ENCODE data around the gene DMRT1. TPM values are rescaled to one million over a fixed set of nuclear protein-coding genes. Genes with fewer than 3 reads are reported as not detected.

The DMRT1 gene
- total and polyA plus RNA-seq, 2 donors (not counting 1 experiment from before 2014, with no cell fraction given) = not detected

DNA sequence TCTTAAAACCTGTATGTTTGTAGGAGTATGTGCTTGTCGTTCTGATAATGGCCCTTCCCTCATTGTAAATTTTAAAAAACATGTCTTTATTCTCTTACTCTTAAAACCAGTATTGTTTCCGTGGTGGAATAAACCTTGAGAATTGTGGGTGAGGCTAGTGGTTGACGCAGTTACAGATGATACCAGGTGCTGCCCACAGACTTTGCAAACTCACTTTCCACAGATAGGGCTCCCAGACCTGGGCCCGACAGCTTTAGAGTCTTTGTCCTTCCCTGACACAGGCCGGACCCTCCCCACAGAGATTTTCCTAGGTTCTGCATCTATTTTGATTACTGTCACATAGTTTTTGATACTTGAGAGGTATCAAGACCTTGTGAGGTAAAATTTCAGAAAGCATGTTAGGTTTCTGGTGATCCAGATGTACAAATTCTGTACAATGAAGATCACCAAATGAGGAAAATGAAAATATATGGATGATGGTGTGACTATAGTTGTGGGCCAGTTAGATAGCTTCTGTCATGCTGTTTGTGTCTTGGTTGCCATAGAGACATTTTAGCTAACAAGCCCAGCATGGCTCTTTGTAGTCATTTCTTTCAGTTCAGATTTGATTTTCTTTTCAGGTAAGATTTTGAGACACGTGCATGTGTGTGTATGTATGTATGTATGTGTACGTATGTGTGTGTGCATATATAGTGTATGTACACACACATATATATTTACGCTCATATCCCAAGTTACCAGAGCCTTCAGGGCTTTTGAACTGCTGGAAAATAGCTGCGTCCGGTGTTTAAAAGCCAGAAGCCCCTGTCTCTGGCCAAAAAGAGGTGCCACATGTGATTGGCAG is 33.8 kb downstream of the DMRT1 start:
- no peak for TF ChIP-seq CTCF (conservative IDR thresholded peaks at IDR 0.05 in 1 of 2, IDR thresholded peaks at IDR 0.05 in 1 of 2; ENCODE audit: low read depth in 1 of 2, low read length in 2 of 2)
- no peak for TF ChIP-seq EZH2 (IDR thresholded peaks at IDR 0.05; ENCODE audit: low read length, missing control alignments)
- Histone ChIP-seq H3K9me3 (ENCODE audit: control insufficient read depth, insufficient read depth, low read depth, low read length) (no peaks in the 10 kb centered on the region), H3K4me1 (ENCODE audit: control insufficient read depth, extremely low read depth, insufficient read depth, low read length) (no peaks in the 10 kb centered on the region), H4K20me1 (ENCODE audit: control insufficient read depth, extremely low read depth, insufficient read depth, low read length) (no peaks in the 10 kb centered on the region), H3K36me3 (ENCODE audit: control insufficient read depth, insufficient read depth, low read length) (no peaks in the 10 kb centered on the region), H3K79me2 (ENCODE audit: control insufficient read depth, insufficient read depth, low read length) (no peaks in the 10 kb centered on the region), H3K9ac (ENCODE audit: insufficient read depth, low read length) (no peak overlapping the region), H3K27me3 (ENCODE audit: control insufficient read depth, insufficient read depth, low read length) (no peaks in the 10 kb centered on the region), H3K4me3 (replicated peaks in 1 of 4; ENCODE audit: control extremely low read depth in 1 of 4, insufficient read depth in 1 of 4, low read depth in 3 of 4, low read length in 4 of 4) (no peak overlapping the region), H3K4me2 (ENCODE audit: extremely low read depth, insufficient read depth, low read length) (no peak overlapping the region), H2AFZ (ENCODE audit: low read length) (no peak overlapping the region), H3K27ac (ENCODE audit: insufficient read depth, low read length) (no peak overlapping the region)
- DNase-seq (ENCODE audit: low read depth in 2 of 2) = no peak

DNA sequence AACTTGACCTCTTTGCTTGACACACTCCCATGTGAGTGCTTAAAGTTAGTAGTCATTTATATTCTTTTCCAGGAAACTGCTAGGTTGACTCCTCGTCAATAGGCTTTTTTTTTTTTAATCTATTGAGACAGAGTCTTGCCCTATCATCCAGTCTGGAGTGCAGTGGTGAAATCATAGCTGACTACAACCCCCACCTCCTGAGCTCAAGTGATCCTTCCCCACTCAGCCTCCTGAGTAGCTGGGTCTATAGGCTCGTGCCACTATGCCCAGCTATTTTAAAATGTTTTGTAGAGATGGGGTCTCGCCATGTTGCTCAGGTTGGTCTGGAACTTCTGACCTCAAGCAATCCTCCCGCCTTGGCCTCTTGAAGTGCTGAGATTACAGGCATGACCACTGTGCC is 34.9 kb downstream of the DMRT1 start:
- DNase-seq (ENCODE audit: low read depth in 2 of 2) = no peak
- Histone ChIP-seq H3K9me3 (ENCODE audit: control insufficient read depth, insufficient read depth, low read depth, low read length) (no peaks in the 10 kb centered on the region), H4K20me1 (ENCODE audit: control insufficient read depth, extremely low read depth, insufficient read depth, low read length) (no peaks in the 10 kb centered on the region), H3K4me3 (replicated peaks in 1 of 4; ENCODE audit: control extremely low read depth in 1 of 4, insufficient read depth in 1 of 4, low read depth in 3 of 4, low read length in 4 of 4) (no peak overlapping the region), H3K27ac (ENCODE audit: insufficient read depth, low read length) (no peak overlapping the region), H3K4me2 (ENCODE audit: extremely low read depth, insufficient read depth, low read length) (no peak overlapping the region), H3K36me3 (ENCODE audit: control insufficient read depth, insufficient read depth, low read length) (no peaks in the 10 kb centered on the region), H3K79me2 (ENCODE audit: control insufficient read depth, insufficient read depth, low read length) (no peaks in the 10 kb centered on the region), H3K9ac (ENCODE audit: insufficient read depth, low read length) (no peak overlapping the region), H2AFZ (ENCODE audit: low read length) (no peak overlapping the region), H3K27me3 (ENCODE audit: control insufficient read depth, insufficient read depth, low read length) (no peaks in the 10 kb centered on the region), H3K4me1 (ENCODE audit: control insufficient read depth, extremely low read depth, insufficient read depth, low read length) (no peaks in the 10 kb centered on the region)
- no peak for TF ChIP-seq CTCF (conservative IDR thresholded peaks at IDR 0.05 in 1 of 2, IDR thresholded peaks at IDR 0.05 in 1 of 2; ENCODE audit: low read depth in 1 of 2, low read length in 2 of 2)
- TF ChIP-seq EZH2 (IDR thresholded peaks at IDR 0.05; ENCODE audit: low read length, missing control alignments) = no peak

DNA sequence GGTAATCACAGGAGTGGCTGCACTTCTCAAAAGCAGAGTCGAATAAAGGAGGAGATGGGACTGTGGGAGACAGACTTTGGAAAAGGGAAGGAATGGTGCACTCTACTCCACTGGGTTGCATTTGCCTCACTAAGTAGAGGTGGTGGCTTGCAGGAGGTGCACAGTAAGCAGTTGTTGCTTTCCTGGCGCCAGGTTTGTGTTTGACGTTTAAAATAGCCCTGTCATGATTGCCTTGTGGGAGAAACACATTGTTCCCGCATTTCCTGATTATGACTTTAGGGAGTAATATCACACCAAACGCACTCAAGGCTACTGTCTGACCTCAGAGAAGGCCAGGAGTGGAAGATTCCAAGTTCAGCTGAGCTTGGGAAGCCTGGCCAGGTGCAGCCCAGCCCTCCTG is 36.7 kb downstream of the DMRT1 start:
- no peaks in the 10 kb centered on the region for H3K27me3 ChIP-seq (ENCODE audit: control insufficient read depth, insufficient read depth, low read length)
- H3K4me3 ChIP-seq (replicated peaks in 1 of 4; ENCODE audit: control extremely low read depth in 1 of 4, insufficient read depth in 1 of 4, low read depth in 3 of 4, low read length in 4 of 4) = no peak overlapping the region
- H3K79me2 ChIP-seq (ENCODE audit: control insufficient read depth, insufficient read depth, low read length) = no peaks in the 10 kb centered on the region
- no peak for DNase-seq (ENCODE audit: low read depth in 2 of 2)
- H4K20me1 ChIP-seq (ENCODE audit: control insufficient read depth, extremely low read depth, insufficient read depth, low read length) = no peaks in the 10 kb centered on the region
- no peaks in the 10 kb centered on the region for H3K4me1 ChIP-seq (ENCODE audit: control insufficient read depth, extremely low read depth, insufficient read depth, low read length)
- H3K27ac ChIP-seq (ENCODE audit: insufficient read depth, low read length) = no peak overlapping the region
- no peak overlapping the region for H2AFZ ChIP-seq (ENCODE audit: low read length)
- no peaks in the 10 kb centered on the region for H3K36me3 ChIP-seq (ENCODE audit: control insufficient read depth, insufficient read depth, low read length)
- H3K4me2 ChIP-seq (ENCODE audit: extremely low read depth, insufficient read depth, low read length) = no peak overlapping the region
- H3K9ac ChIP-seq (ENCODE audit: insufficient read depth, low read length) = no peak overlapping the region
- H3K9me3 ChIP-seq (ENCODE audit: control insufficient read depth, insufficient read depth, low read depth, low read length) = no peaks in the 10 kb centered on the region
- TF ChIP-seq EZH2 (IDR thresholded peaks at IDR 0.05; ENCODE audit: low read length, missing control alignments) = no peak
- no peak for TF ChIP-seq CTCF (conservative IDR thresholded peaks at IDR 0.05 in 1 of 2, IDR thresholded peaks at IDR 0.05 in 1 of 2; ENCODE audit: low read depth in 1 of 2, low read length in 2 of 2)

Measured in fibroblast of lung (primary cell).